H1 (cell line): Measurements from ENCODE around the gene NLK. TPM values are rescaled to one million over a fixed set of nuclear protein-coding genes. Genes with fewer than 3 reads are reported as not detected.

ENCODE experiments used
- CTCF ChIA-PET: fragments of 300-600 bp; sonication (Branson Sonifier 250); formaldehyde crosslinking; loops from one replicate; lab custom pipeline; 2021; ENCODE audit not compliant: partially characterized antibody; lab: Charles Lee
- POLR2A ChIA-PET: fragments of 300-600 bp; sonication (Branson Sonifier 250); formaldehyde crosslinking; loops from one replicate; lab custom pipeline; 2021; ENCODE audit warnings: inconsistent platforms; ENCODE audit not compliant: partially characterized antibody; lab: Charles Lee
- DNase-seq, 2 experiments: peaks; one replicate each; pipeline versions ENCODE4 v3.0.0 to v3.0.0-alpha.2; 2010 to 2022; ENCODE audit warnings: low spot score in 2 of 2, low read depth in 1 of 2, mixed read lengths in 1 of 2
- FAIRE-seq: peaks from 2 replicates; lab custom pipeline; 2011; peaks lifted over from hg19 to GRCh38; lab: Jason Lieb, UNC
- H2AFZ ChIP-seq: 2 replicates; pipeline ENCODE4 v1.8.1; 2012; ENCODE audit warnings: low read length, inconsistent platforms
- H2AK5ac ChIP-seq: 2 replicates; pipeline ENCODE4 v1.6.1; 2013; ENCODE audit warnings: low read depth, low read length
- H2BK120ac ChIP-seq: replicated peaks from 2 replicates; pipeline ENCODE3; 2013; ENCODE audit warnings: low read depth, low read length, inconsistent platforms
- H2BK12ac ChIP-seq: 2 replicates; pipeline ENCODE4 v1.6.1; 2013; ENCODE audit warnings: low read depth, low read length
- H2BK15ac ChIP-seq: 2 replicates; pipeline ENCODE4 v1.6.1; 2013; ENCODE audit warnings: low read length
- H2BK20ac ChIP-seq: 2 replicates; pipeline ENCODE4 v1.6.1; 2013; ENCODE audit warnings: low read length
- H2BK5ac ChIP-seq: 2 replicates; pipeline ENCODE4 v1.6.1; 2013; ENCODE audit warnings: low read depth, low read length
- H3K14ac ChIP-seq: 2 replicates; pipeline ENCODE4 v1.6.1; 2013; ENCODE audit warnings: inconsistent platforms; ENCODE audit not compliant: insufficient read length
- H3K18ac ChIP-seq: 2 replicates; pipeline ENCODE4 v1.6.1; 2013; ENCODE audit warnings: low read length; ENCODE audit errors: extremely low read depth
- H3K23ac ChIP-seq: 2 replicates; pipeline ENCODE4 v1.6.1; 2013; ENCODE audit warnings: inconsistent platforms; ENCODE audit not compliant: insufficient read length
- H3K23me2 ChIP-seq: 2 replicates; pipeline ENCODE4 v1.6.1; 2013; ENCODE audit warnings: low read depth, low read length
- H3K27ac ChIP-seq: 2 replicates; pipeline ENCODE4 v1.6.1; 2011; ENCODE audit warnings: low read depth, low read length, inconsistent platforms
- H3K27me3 ChIP-seq, 4 experiments: replicated peaks in 1 of 4; 1 replicate in 1 of 4; 2 replicates in 3 of 4; pipeline versions ENCODE4 v1.6.1 to v1.8.1; 2011 to 2013; ENCODE audit warnings: low read length in 3 of 4, mild to moderate bottlenecking in 3 of 4, inconsistent platforms in 2 of 4, mixed read lengths in 2 of 4, moderate library complexity in 1 of 4; ENCODE audit not compliant: control insufficient read depth in 3 of 4, insufficient read depth in 3 of 4; ENCODE audit errors: extremely low read depth in 1 of 4
- H3K36me3 ChIP-seq, 4 experiments: 2 replicates each; pipeline versions ENCODE4 v1.6.1 to v1.8.1; 2011 to 2013; ENCODE audit warnings: mild to moderate bottlenecking in 4 of 4, low read length in 3 of 4, moderate library complexity in 2 of 4, control low read depth in 1 of 4, inconsistent platforms in 1 of 4; ENCODE audit not compliant: insufficient read depth in 4 of 4, control insufficient read depth in 2 of 4
- H3K4ac ChIP-seq: replicated peaks from 2 replicates; pipeline ENCODE3; 2013; ENCODE audit warnings: low read length, low read depth, mixed read lengths, inconsistent platforms; ENCODE audit not compliant: insufficient read length
- H3K4me1 ChIP-seq, 4 experiments: replicated peaks in 1 of 4; 1 replicate in 1 of 4; 2 replicates in 3 of 4; pipeline versions ENCODE4 v1.6.1 to v1.8.1; 2011 to 2013; ENCODE audit warnings: low read length in 3 of 4, inconsistent platforms in 2 of 4, mixed read lengths in 1 of 4; ENCODE audit not compliant: insufficient read depth in 4 of 4, control insufficient read depth in 3 of 4
- H3K4me2 ChIP-seq, 2 experiments: 2 replicates each; pipeline versions ENCODE4 v1.6.1 to v1.8.1; 2011 to 2013; ENCODE audit warnings: low read depth in 2 of 2, low read length in 2 of 2, control low read depth in 1 of 2, inconsistent platforms in 1 of 2, mild to moderate bottlenecking in 1 of 2; ENCODE audit not compliant: insufficient read depth in 1 of 2
- H3K4me3 ChIP-seq, 4 experiments: fragments of 200-600, 300-600 bp in 1 of 4; sonication (generic), shearing (Covaris generic), sonication (Bioruptor Twin) in 1 of 4; 2 replicates each; pipeline versions ENCODE4 v1.5.1 to v1.8.1; 2011 to 2016; ENCODE audit warnings: low read length in 4 of 4, low read depth in 3 of 4, control low read depth in 2 of 4, inconsistent platforms in 2 of 4, mild to moderate bottlenecking in 2 of 4, mixed read lengths in 1 of 4, moderate library complexity in 1 of 4; ENCODE audit not compliant: insufficient read depth in 2 of 4; ENCODE audit errors: extremely low read depth in 1 of 4
- H3K56ac ChIP-seq: replicated peaks from 2 replicates; pipeline ENCODE3; 2013; ENCODE audit warnings: low read depth, mild to moderate bottlenecking, mixed read lengths, low read length, inconsistent platforms; ENCODE audit not compliant: insufficient read length
- H3K79me1 ChIP-seq: 2 replicates; pipeline ENCODE4 v1.6.1; 2013; ENCODE audit warnings: low read depth, low read length, control low read depth
- H3K79me2 ChIP-seq, 2 experiments: 2 replicates each; pipeline versions ENCODE4 v1.6.1 to v1.8.1; 2012 to 2013; ENCODE audit warnings: low read length in 2 of 2, mild to moderate bottlenecking in 2 of 2, inconsistent platforms in 1 of 2; ENCODE audit not compliant: insufficient read depth in 2 of 2, control insufficient read depth in 1 of 2
- H3K9ac ChIP-seq, 4 experiments: replicated peaks in 1 of 4; 1 replicate in 1 of 4; 2 replicates in 3 of 4; pipeline versions ENCODE4 v1.6.1 to v1.8.1; 2011 to 2013; ENCODE audit warnings: low read depth in 3 of 4, low read length in 3 of 4, control low read depth in 2 of 4, mild to moderate bottlenecking in 2 of 4, moderate library complexity in 2 of 4, inconsistent platforms in 1 of 4; ENCODE audit errors: extremely low read depth in 1 of 4
- H3K9me3 ChIP-seq, 2 experiments: 2 replicates each; pipeline versions ENCODE4 v1.6.1 to v1.8.1; 2012 to 2013; ENCODE audit warnings: mild to moderate bottlenecking in 2 of 2, moderate library complexity in 2 of 2, control low read depth in 1 of 2, inconsistent platforms in 1 of 2, low read depth in 1 of 2, low read length in 1 of 2, mixed read lengths in 1 of 2; ENCODE audit not compliant: insufficient read depth in 2 of 2
- H4K20me1 ChIP-seq, 2 experiments: replicated peaks in 1 of 2; 2 replicates each; pipeline versions ENCODE3 to v1.8.1; 2011 to 2013; ENCODE audit warnings: inconsistent platforms in 2 of 2, low read length in 2 of 2, mild to moderate bottlenecking in 1 of 2; ENCODE audit not compliant: insufficient read depth in 2 of 2, control insufficient read depth in 1 of 2
- H4K5ac ChIP-seq: 2 replicates; pipeline ENCODE4 v1.6.1; 2013; ENCODE audit warnings: low read length, low read depth, mixed read lengths, inconsistent platforms; ENCODE audit not compliant: insufficient read length
- H4K8ac ChIP-seq: 2 replicates; pipeline ENCODE4 v1.8.0; 2013; ENCODE audit warnings: mild to moderate bottlenecking, moderate library complexity, low read length, inconsistent platforms; ENCODE audit not compliant: insufficient read depth; ENCODE audit errors: extremely low read depth
- H4K91ac ChIP-seq: replicated peaks from 2 replicates; pipeline ENCODE3; 2013; ENCODE audit warnings: low read length, mixed read lengths, inconsistent platforms; ENCODE audit not compliant: insufficient read length
- CBX5 ChIP-seq: fragments of 300-800, 300-1000 bp; sonication (generic); IDR thresholded peaks from 2 replicates; pipeline ENCODE4 v1.7.1; 2016; ENCODE audit warnings: antibody characterized with exemption, low read length, low read depth
- SRF ChIP-seq: IDR thresholded peaks from 2 replicates; pipeline ENCODE4 v1.6.1; 2011; ENCODE audit warnings: mild to moderate bottlenecking, low read depth, low read length, moderate library complexity
- WGBS, 2 experiments: shearing (Covaris generic) in 1 of 2; methylation state at CpG; one replicate each; pipeline versions ENCODE4 v1.1.6 to v1.1.7; 2013 to 2015; ENCODE audit warnings: low lambda C conversion rate in 2 of 2, mixed read lengths in 2 of 2, inconsistent platforms in 1 of 2, low coverage in 1 of 2, missing lambda C conversion rate in 1 of 2; ENCODE audit not compliant: insufficient replicate concordance in 2 of 2, insufficient coverage in 1 of 2, insufficient read length in 1 of 2; ENCODE audit errors: extremely low coverage in 1 of 2, missing lambda C conversion rate in 1 of 2; 5-methylcytosine and 5-hydroxymethylcytosine counted together
- polyA plus RNA-seq, 7 experiments: library from polyadenylated mRNA; depleted of rRNA in 3 of 7; stranded (reverse) in 5 of 7; unstranded in 2 of 7; fragments of >200 nt in 5 of 7; fragments of 200-250 nt in 2 of 7; gene quantifications; 1 replicate in 5 of 7; 2 replicates in 1 of 7; 4 replicates in 1 of 7; pipeline versions ENCODE4 v1.2.1 to v1.2.3, GENCODE V29; 2011 to 2013; ENCODE audit warnings: missing spikeins in 2 of 7, mixed read lengths in 2 of 7
- total RNA-seq: library from RNA; stranded (reverse); fragmentation: NEBNext Ultra II Directional; extraction: Animal tissue kit (Norgen Biotek cat#: 25700); gene quantifications from 2 replicates; pipeline ENCODE4 v1.2.1, GENCODE V29; 2021

NLK gene
- total and polyA plus RNA-seq, 2 of the 8 experiments (the other 6 are each of a cell fraction or from before 2014, with no cell fraction given), result 30.8 to 49.9 TPM

DNA sequence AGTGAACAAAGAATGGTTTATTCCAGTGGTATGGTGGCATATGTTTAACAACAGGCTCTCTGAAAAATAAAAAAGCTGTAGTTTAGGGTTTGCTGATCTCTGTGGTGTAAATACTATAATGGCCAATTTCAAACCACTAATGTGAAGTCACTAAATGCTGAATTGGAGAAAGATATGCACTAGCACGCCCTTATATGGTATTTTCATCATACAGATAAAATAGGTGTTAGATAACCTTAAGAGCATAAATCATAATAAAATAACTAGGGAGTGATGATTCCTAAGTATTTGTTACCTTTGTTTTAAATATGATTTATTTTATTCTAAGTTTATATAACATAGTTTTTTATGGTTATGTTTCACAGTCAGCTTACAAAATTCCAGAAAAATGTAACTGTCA, 17.2 kb downstream of the NLK start:
- Histone ChIP-seq H3K4me2 (no peak overlapping the region), H3K14ac (no peak overlapping the region), H2BK120ac (no peak overlapping the region), H3K23ac (no peak overlapping the region)
- WGBS, 2 experiments, result 95% methylated on average over 1 of the region's 1 CpG; no CpG with 5 or more reads in 1 of the 2 experiments
- TF ChIP-seq SRF (peak; percentile 62; the same call in 1 of the 2 replicates), CBX5 (no peak)
- TF ChIP-seq, all 59 proteins: peak for 1
- Histone ChIP-seq H2AFZ (no peak overlapping the region), H3K23me2 (no peaks in the 10 kb centered on the region), H3K4me3 (no peak overlapping the region), H3K56ac (no peak overlapping the region), H2BK5ac (no peak overlapping the region), H2AK5ac (no peak overlapping the region), H3K79me1 (peaks cover 3% of the 10 kb centered on the region; the same call in 1 of the 2 replicates), H4K91ac (no peak overlapping the region), H3K27ac (no peak overlapping the region), H3K27me3 (no peaks in the 10 kb centered on the region), H2BK20ac (no peak overlapping the region), H3K79me2 (peaks cover 0 to 97% of the 10 kb centered on the region in 2 experiments; a peak in 3 of 4 replicates), H3K4me1 (peaks cover 0 to 3% (median under 1%) of the 10 kb centered on the region in 4 experiments; a peak in 4 of 7 replicates), H3K4ac (no peak overlapping the region), H2BK15ac (no peak overlapping the region), H3K9me3 (no peaks in the 10 kb centered on the region), H3K9ac (no peak overlapping the region), H3K18ac (no peak overlapping the region), H4K8ac (no peak overlapping the region), H4K5ac (no peak overlapping the region), H3K36me3 (no peaks in the 10 kb centered on the region), H2BK12ac (no peak overlapping the region), H4K20me1 (peaks cover 8 to 9% of the 10 kb centered on the region in 2 experiments)
- ChIA-PET POLR2A (no interaction called here), CTCF (interaction anchor here (1.0 kb wide), 2 partner anchors 16 to 74 kb away, joined by 3 read pairs; no protein-coding TSS in a partner anchor)
- FAIRE-seq, result no peak
- DNase-seq, result no peak
